Neural progenitor cell (in vitro differentiated cells): ENCODE results near the gene KCTD2. TPM values are rescaled to one million over a fixed set of nuclear protein-coding genes. Genes with fewer than 3 reads are reported as not detected.

ENCODE experiments used
- DNase-seq: peaks from one replicate; pipeline ENCODE4 v3.0.0-alpha.2; 2016; ENCODE audit warnings: low spot score
- H2AFZ ChIP-seq: fragments of 200-600 bp; sonication (generic); replicated peaks from 2 replicates; pipeline ENCODE4 v1.6.1; 2016; ENCODE audit warnings: antibody characterized with exemption
- H3F3A ChIP-seq: fragments of 200-600 bp; sonication (generic); 2 replicates; pipeline ENCODE4 v1.6.1; 2016; ENCODE audit warnings: antibody characterized with exemption, low read depth
- H3K27ac ChIP-seq: fragments of 200-600 bp; sonication (generic); 2 replicates; pipeline ENCODE4 v1.5.1; 2016; ENCODE audit warnings: mild to moderate bottlenecking
- H3K27me3 ChIP-seq: fragments of 200-600 bp; sonication (generic); 2 replicates; pipeline ENCODE4 v1.6.1; 2016; ENCODE audit warnings: mild to moderate bottlenecking, moderate library complexity
- H3K36me3 ChIP-seq: fragments of 200-600 bp; sonication (generic); 2 replicates; pipeline ENCODE4 v1.5.1; 2016
- H3K4me1 ChIP-seq: fragments of 200-600 bp; sonication (generic); 2 replicates; pipeline ENCODE4 v1.6.1; 2016; ENCODE audit warnings: mixed run types
- H3K4me2 ChIP-seq: fragments of 200-600 bp; sonication (generic); 2 replicates; pipeline ENCODE4 v1.6.1; 2016
- H3K4me3 ChIP-seq: fragments of 200-600 bp; sonication (generic); 2 replicates; pipeline ENCODE4 v1.5.1; 2016
- H3K79me2 ChIP-seq: fragments of 200-600 bp; sonication (generic); 2 replicates; pipeline ENCODE4 v1.6.1; 2016; ENCODE audit warnings: low read depth
- H3K9ac ChIP-seq: fragments of 200-600 bp; sonication (generic); 2 replicates; pipeline ENCODE4 v1.6.1; 2016
- H3K9me3 ChIP-seq: fragments of 200-600 bp; sonication (generic); 2 replicates; pipeline ENCODE4 v1.5.1; 2016; ENCODE audit warnings: low read depth
- H4K20me1 ChIP-seq: fragments of 200-600 bp; sonication (generic); 2 replicates; pipeline ENCODE4 v1.6.1; 2016; ENCODE audit warnings: low read depth
- H3K27ac Mint-ChIP-seq: 3 replicates; pipeline ENCODE4 v1.8.0; 2021; ENCODE audit warnings: mixed read lengths
- H3K27me3 Mint-ChIP-seq: 2 replicates; pipeline ENCODE4 v1.8.0; 2022; ENCODE audit warnings: low read depth, mild to moderate bottlenecking, inconsistent platforms, moderate library complexity, mixed read lengths; ENCODE audit not compliant: insufficient read depth
- H3K36me3 Mint-ChIP-seq: 3 replicates; pipeline ENCODE4 v1.8.0; 2021; ENCODE audit warnings: mixed read lengths
- H3K4me1 Mint-ChIP-seq: 3 replicates; pipeline ENCODE4 v1.8.0; 2021; ENCODE audit warnings: mixed read lengths
- H3K4me3 Mint-ChIP-seq: 3 replicates; pipeline ENCODE4 v1.8.0; 2021; ENCODE audit warnings: mild to moderate bottlenecking, moderate library complexity, mixed read lengths
- H3K9me3 Mint-ChIP-seq: 3 replicates; pipeline ENCODE4 v1.8.0; 2020; ENCODE audit warnings: mixed read lengths
- EZH2 ChIP-seq: fragments of 200-600 bp; sonication (generic); IDR thresholded peaks from 2 replicates; pipeline ENCODE4 v1.6.1; 2017; ENCODE audit warnings: antibody characterized with exemption, mild to moderate bottlenecking, moderate library complexity
- EZH2phosphoT487 ChIP-seq: fragments of 200-600 bp; sonication (generic); IDR thresholded peaks from 2 replicates; pipeline ENCODE4 v1.6.1; 2017; ENCODE audit warnings: antibody characterized with exemption
- total RNA-seq: library from RNA; depleted of rRNA; stranded (reverse); fragments of >200 nt; gene quantifications from 2 replicates; pipeline ENCODE4 v1.2.3, GENCODE V29; 2015; ENCODE audit warnings: low replicate concordance
- TF ChIP-seq, protein P1 (sequence below): fragments of 200-600 bp; sonication (generic); IDR thresholded peaks from 2 replicates; pipeline ENCODE4 v1.5.1; 2017; ENCODE audit warnings: antibody characterized with exemption, mild to moderate bottlenecking

KCTD2 gene
- total RNA-seq, 1 donor from 2014 or later, result 28.9 TPM

- Histone ChIP-seq H4K20me1 (no peaks in the 10 kb centered on the region), H3K9ac (no peak overlapping the region), H3K79me2 (no peaks in the 10 kb centered on the region), H2AFZ (no peak overlapping the region), H3K4me2 (no peak overlapping the region), H3F3A (peaks cover 4% of the 10 kb centered on the region), H3K9me3 (no peaks in the 10 kb centered on the region), H3K36me3 (no peaks in the 10 kb centered on the region), H3K4me1 (no peaks in the 10 kb centered on the region), H3K27ac (no peak overlapping the region), H3K27me3 (no peaks in the 10 kb centered on the region), H3K4me3 (no peak overlapping the region)
- Mint-ChIP-seq H3K36me3 (no peaks in the 10 kb centered on the region), H3K4me3 (no peak overlapping the region), H3K27me3 (peaks cover 6% of the 10 kb centered on the region), H3K27ac (no peak overlapping the region), H3K4me1 (peaks cover 5% of the 10 kb centered on the region), H3K9me3 (no peaks in the 10 kb centered on the region)
- no peak for DNase-seq
- TF ChIP-seq, protein P1, sequence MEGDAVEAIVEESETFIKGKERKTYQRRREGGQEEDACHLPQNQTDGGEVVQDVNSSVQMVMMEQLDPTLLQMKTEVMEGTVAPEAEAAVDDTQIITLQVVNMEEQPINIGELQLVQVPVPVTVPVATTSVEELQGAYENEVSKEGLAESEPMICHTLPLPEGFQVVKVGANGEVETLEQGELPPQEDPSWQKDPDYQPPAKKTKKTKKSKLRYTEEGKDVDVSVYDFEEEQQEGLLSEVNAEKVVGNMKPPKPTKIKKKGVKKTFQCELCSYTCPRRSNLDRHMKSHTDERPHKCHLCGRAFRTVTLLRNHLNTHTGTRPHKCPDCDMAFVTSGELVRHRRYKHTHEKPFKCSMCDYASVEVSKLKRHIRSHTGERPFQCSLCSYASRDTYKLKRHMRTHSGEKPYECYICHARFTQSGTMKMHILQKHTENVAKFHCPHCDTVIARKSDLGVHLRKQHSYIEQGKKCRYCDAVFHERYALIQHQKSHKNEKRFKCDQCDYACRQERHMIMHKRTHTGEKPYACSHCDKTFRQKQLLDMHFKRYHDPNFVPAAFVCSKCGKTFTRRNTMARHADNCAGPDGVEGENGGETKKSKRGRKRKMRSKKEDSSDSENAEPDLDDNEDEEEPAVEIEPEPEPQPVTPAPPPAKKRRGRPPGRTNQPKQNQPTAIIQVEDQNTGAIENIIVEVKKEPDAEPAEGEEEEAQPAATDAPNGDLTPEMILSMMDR, result no peak
- TF ChIP-seq EZH2phosphoT487, result no peak
- no peak for TF ChIP-seq EZH2
Observed at GRCh38 chr17:75102385-75102821, 55.4 kb downstream of the KCTD2 start.

DNA sequence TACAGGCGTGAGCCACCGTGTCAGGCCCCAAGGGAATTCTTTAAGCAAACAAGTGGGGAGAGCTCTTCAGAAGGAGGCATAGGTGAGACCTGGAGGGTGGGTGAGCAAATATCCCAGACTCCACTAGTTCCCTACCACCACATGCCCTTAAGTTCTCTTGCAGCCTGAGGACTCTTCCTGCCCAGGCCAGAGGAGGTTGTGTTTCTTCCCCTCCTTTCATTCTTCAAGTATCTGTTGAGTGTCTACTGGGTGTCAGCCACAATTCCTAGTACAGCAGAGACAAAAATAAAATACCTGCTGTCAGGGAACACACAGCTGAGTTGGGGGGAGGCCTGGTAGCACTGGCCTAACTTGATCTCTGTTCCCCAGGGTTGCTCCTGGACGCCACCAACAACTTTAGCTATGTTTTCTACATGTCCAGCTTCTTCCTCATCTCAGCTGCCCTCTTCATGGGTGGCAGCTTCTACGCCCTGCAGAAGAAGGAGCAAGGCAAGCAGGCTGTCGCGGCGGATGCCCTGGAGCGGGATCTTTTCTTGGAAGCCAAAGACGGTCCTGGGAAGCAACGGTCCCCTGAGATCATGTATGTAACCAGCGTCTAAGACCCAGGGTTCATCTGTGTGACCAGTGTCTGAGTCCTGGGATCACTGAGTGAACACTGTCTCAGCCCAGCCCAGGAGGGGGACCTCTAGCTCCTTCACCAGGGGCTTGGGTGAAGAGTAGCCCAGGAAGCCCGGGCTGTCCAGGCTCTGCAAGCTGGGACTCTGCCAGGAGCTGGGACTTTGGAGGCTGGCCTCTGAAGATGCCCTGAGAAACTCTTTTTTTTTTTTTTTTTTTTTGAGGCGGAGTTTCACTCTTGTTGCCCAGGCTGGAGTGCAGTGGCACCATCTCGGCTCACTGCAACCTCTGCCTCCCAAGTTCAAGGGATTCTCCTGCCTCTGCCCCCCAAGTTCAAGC lies 56.9 kb downstream of the KCTD2 start:
- Mint-ChIP-seq H3K27ac (no peak overlapping the region), H3K27me3 (peaks cover 6% of the 10 kb centered on the region), H3K4me3 (no peak overlapping the region), H3K9me3 (no peaks in the 10 kb centered on the region), H3K36me3 (no peaks in the 10 kb centered on the region), H3K4me1 (peaks cover 8% of the 10 kb centered on the region)
- TF ChIP-seq, protein P1, result no peak
- TF ChIP-seq EZH2, result no peak
- no peak for TF ChIP-seq EZH2phosphoT487
- Histone ChIP-seq H3F3A (peaks cover 13% of the 10 kb centered on the region), H2AFZ (no peak overlapping the region), H3K4me2 (no peak overlapping the region), H3K27ac (no peak overlapping the region), H3K9me3 (no peaks in the 10 kb centered on the region), H3K9ac (no peak overlapping the region), H3K27me3 (peaks cover 6% of the 10 kb centered on the region), H3K4me1 (no peaks in the 10 kb centered on the region), H3K79me2 (no peaks in the 10 kb centered on the region), H4K20me1 (no peaks in the 10 kb centered on the region), H3K4me3 (no peak overlapping the region), H3K36me3 (no peaks in the 10 kb centered on the region)
- no peak for DNase-seq

DNA sequence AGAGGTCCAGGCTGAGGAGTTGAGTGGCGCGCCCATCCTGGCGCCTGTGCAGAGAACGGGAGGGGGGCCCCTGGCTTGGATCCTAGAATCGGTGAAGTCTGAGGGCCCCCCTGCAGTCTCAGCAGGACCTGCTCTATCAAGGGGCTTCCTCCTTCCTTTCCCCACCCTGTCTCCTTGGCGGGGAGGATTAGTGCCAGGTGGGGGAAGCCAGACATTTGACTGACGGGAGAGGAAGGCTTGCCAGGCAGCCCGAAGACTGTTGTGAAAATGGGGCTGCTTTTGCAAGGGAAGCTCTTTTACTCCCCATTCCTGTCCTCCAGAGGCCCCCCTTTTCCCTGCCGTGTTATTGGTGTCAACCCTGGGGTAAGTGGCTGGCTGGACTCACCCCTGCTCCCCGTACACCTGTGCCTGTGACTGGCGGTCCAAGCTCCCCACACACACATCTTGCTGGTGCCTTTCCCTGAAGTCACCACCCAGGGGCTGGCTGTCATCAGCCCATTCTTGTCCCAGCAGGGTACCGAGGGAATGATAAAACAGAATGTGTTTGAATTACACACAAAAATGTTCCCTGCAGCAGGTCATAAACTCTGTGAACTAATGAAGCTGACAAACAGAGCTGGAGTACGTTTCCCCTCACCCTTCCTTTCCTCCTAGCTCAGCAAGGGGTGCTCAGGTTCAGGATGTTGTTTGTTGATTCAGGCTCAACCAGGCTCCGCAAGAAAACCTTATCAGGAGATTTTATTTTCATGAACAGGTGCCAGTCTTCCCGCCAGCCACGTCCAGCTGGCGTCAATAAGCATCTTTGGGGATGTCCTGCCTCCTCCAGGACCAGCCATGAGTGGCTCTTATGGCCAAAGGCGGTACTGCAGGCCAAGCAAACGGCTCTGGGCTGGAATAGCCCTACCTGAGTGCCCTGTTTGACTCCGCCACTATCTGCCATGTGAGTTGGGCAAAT lies 58.4 kb downstream of the KCTD2 start:
- Histone ChIP-seq H3K9ac (no peak overlapping the region), H3K79me2 (peaks cover 1% of the 10 kb centered on the region), H3K4me3 (no peak overlapping the region), H3K27me3 (peaks cover 9% of the 10 kb centered on the region), H2AFZ (no peak overlapping the region), H3K36me3 (no peaks in the 10 kb centered on the region), H3F3A (peaks cover 20% of the 10 kb centered on the region), H4K20me1 (no peaks in the 10 kb centered on the region), H3K9me3 (no peaks in the 10 kb centered on the region), H3K4me2 (no peak overlapping the region), H3K27ac (no peak overlapping the region), H3K4me1 (no peaks in the 10 kb centered on the region)
- no peak for TF ChIP-seq EZH2
- TF ChIP-seq, protein P1, result peak; percentile 63
- no peak for TF ChIP-seq EZH2phosphoT487
- peaks cover 11% of the 10 kb centered on the region for H3K4me1 Mint-ChIP-seq
- no peaks in the 10 kb centered on the region for H3K9me3 Mint-ChIP-seq
- no peak overlapping the region for H3K4me3 Mint-ChIP-seq
- H3K36me3 Mint-ChIP-seq, result no peaks in the 10 kb centered on the region
- H3K27ac Mint-ChIP-seq, result no peak overlapping the region
- peak; percentile 72 for DNase-seq
- peaks cover 5% of the 10 kb centered on the region for H3K27me3 Mint-ChIP-seq
